GM21360 (cell line): ENCODE measurements around the gene ARL15.
"Not testable (repeated sequence)": the region's sequence is repeated elsewhere in the genome, so short reads cannot be mapped to it uniquely, and the experiment has no call there.

Source experiments
- ATAC-seq: cut with Tn5 transposase; IDR thresholded peaks from one replicate; pipeline ENCODE4 v1.9.1; 2021; ENCODE audit warnings: mild to moderate bottlenecking, moderate library complexity; ENCODE audit not compliant: unreplicated experiment

ARL15 gene

GRCh38 chr5:54103871-54104270 lies 206.5 kb downstream of the ARL15 start:
- no peak for ATAC-seq

- no peak for ATAC-seq
These were observed 212.1 kb downstream of the ARL15 start for GRCh38 chr5:54098267-54098666.

GRCh38 chr5:54095969-54096368 lies 214.4 kb downstream of the ARL15 start:
- ATAC-seq: no peak

GRCh38 chr5:54094706-54095105 lies 215.7 kb downstream of the ARL15 start:
- ATAC-seq: no peak

GRCh38 chr5:54093861-54094260 lies 216.5 kb downstream of the ARL15 start:
- ATAC-seq: no peak

GRCh38 chr5:54093081-54093492 lies 217.3 kb downstream of the ARL15 start:
- no peak for ATAC-seq

GRCh38 chr5:54091307-54092130 lies 218.9 kb downstream of the ARL15 start:
- no peak for ATAC-seq

- no peak for ATAC-seq
These were observed 219.8 kb downstream of the ARL15 start for GRCh38 chr5:54090495-54091120.

- no peak for ATAC-seq
These were observed 222.3 kb downstream of the ARL15 start for GRCh38 chr5:54088081-54088480.

- no peak for ATAC-seq
These were observed 222.9 kb downstream of the ARL15 start for GRCh38 chr5:54087436-54087835.

GRCh38 chr5:54086191-54086590 lies 224.2 kb downstream of the ARL15 start:
- no peak for ATAC-seq

GRCh38 chr5:54084696-54085095 lies 225.7 kb downstream of the ARL15 start:
- no peak for ATAC-seq

- ATAC-seq: no peak
These were observed 226.5 kb downstream of the ARL15 start for GRCh38 chr5:54083851-54084250.

GRCh38 chr5:54083245-54083644 lies 227.1 kb downstream of the ARL15 start:
- ATAC-seq: no peak

GRCh38 chr5:54081415-54081814 lies 229.0 kb downstream of the ARL15 start:
- no peak for ATAC-seq

- ATAC-seq: no peak
These were observed 229.5 kb downstream of the ARL15 start for GRCh38 chr5:54080831-54081230.

- ATAC-seq: no peak
These were observed 236.6 kb downstream of the ARL15 start for GRCh38 chr5:54073735-54074134.

- no peak for ATAC-seq
These were observed 237.2 kb downstream of the ARL15 start for GRCh38 chr5:54073131-54073530.

GRCh38 chr5:54066433-54066832 lies 243.9 kb downstream of the ARL15 start:
- no peak for ATAC-seq

GRCh38 chr5:54063817-54064216 lies 246.6 kb downstream of the ARL15 start:
- ATAC-seq: no peak

- no peak for ATAC-seq
These were observed 247.4 kb downstream of the ARL15 start for GRCh38 chr5:54062958-54063357.

GRCh38 chr5:54060919-54061318 lies 249.5 kb downstream of the ARL15 start:
- ATAC-seq: not testable (repeated sequence)
